GM18498 (cell line): ENCODE data around the gene GIMAP5.
"Not testable (repeated sequence)": the region's sequence is repeated elsewhere in the genome, so short reads cannot be mapped to it uniquely, and the experiment has no call there.

Source experiments
- ATAC-seq: cut with Tn5 transposase; IDR thresholded peaks from one replicate; pipeline ENCODE4 v1.9.1; 2021; ENCODE audit warnings: mild to moderate bottlenecking, moderate library complexity; ENCODE audit not compliant: unreplicated experiment

The GIMAP5 gene

GRCh38 chr7:150766334-150766709, 29.1 kb downstream of the GIMAP5 start:
- ATAC-seq = no peak

GRCh38 chr7:150769768-150770167, 32.5 kb downstream of the GIMAP5 start:
- ATAC-seq = no peak

GRCh38 chr7:150774131-150774530, 36.9 kb downstream of the GIMAP5 start:
- not testable (repeated sequence) for ATAC-seq

GRCh38 chr7:150778014-150778737, 41.0 kb downstream of the GIMAP5 start:
- no peak for ATAC-seq

- ATAC-seq = no peak
Observed at GRCh38 chr7:150778738-150779301, 41.6 kb downstream of the GIMAP5 start.

GRCh38 chr7:150780292-150780691, 43.1 kb downstream of the GIMAP5 start:
- no peak for ATAC-seq

- no peak for ATAC-seq
Observed at GRCh38 chr7:150781103-150781502, 43.9 kb downstream of the GIMAP5 start.

- no peak for ATAC-seq
Observed at GRCh38 chr7:150781961-150782360, 44.7 kb downstream of the GIMAP5 start.

GRCh38 chr7:150784120-150784736, 47.0 kb downstream of the GIMAP5 start:
- no peak for ATAC-seq

- ATAC-seq = no peak
Observed at GRCh38 chr7:150784954-150785353, 47.7 kb downstream of the GIMAP5 start.

GRCh38 chr7:150787321-150788281, 50.4 kb downstream of the GIMAP5 start:
- peak; percentile 58 for ATAC-seq

GRCh38 chr7:150788474-150789269, 51.5 kb downstream of the GIMAP5 start:
- no peak for ATAC-seq

- no peak for ATAC-seq
Observed at GRCh38 chr7:150790416-150791075, 53.3 kb downstream of the GIMAP5 start.

- no peak for ATAC-seq
Observed at GRCh38 chr7:150791304-150791703, 54.1 kb downstream of the GIMAP5 start.

GRCh38 chr7:150791746-150792452, 54.7 kb downstream of the GIMAP5 start:
- no peak for ATAC-seq
